Inferior parietal cortex (tissue), 1 donor: Measurements from ENCODE around the gene DHRS7B.
"Not testable (repeated sequence)": the region's sequence is repeated elsewhere in the genome, so short reads cannot be mapped to it uniquely, and the experiment has no call there.

Experiments used
- DNase-seq: peaks from one replicate; pipeline ENCODE4 v3.0.0-alpha.2; 2016; ENCODE audit errors: extremely low spot score

The DHRS7B gene

DNA sequence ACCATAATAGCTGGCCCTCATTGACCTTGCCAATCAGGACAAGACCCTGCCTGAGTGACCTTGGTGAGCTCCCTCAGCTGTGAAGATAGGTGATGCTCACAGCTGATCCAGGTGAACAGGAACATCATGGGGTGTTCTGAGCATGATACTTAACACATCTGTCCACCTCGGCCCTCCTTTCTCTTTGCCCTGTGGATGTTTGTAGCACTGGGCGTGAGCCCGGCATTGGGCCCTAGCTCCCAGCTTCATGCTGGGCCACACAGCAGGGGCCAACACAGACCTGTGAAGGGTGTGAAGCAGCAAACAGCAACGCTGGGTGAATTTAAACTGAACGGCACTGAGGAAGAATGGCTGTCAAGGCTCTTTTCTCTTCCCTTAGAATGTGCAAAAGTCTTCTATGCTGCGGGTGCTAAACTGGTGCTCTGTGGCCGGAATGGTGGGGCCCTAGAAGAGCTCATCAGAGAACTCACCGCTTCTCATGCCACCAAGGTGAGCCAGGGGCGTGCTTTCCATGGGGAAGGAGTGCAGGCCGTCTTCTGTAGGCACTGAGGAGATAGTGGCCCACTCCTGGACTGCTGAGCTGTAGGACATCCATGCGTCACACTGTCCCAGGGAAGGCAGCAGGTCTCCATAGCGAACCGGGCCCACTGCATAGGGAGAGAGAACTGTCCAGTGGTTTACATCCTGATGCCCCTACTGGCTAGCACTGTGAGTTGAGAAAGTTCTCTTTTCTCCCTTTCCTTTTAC lies 51.3 kb downstream of the DHRS7B start:
- DNase-seq: no peak

DNA sequence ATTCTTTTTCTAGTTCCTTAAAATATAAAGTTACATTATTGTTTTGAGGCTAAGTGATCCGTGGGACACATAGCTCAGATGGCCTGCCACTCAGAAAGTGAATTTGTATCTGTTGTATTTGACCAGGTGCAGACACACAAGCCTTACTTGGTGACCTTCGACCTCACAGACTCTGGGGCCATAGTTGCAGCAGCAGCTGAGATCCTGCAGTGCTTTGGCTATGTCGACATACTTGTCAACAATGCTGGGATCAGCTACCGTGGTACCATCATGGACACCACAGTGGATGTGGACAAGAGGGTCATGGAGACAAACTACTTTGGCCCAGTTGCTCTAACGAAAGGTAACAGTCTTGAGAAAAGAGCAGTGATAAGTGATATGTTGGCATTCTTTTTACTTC lies 56.7 kb downstream of the DHRS7B start:
- DNase-seq: no peak

DNA sequence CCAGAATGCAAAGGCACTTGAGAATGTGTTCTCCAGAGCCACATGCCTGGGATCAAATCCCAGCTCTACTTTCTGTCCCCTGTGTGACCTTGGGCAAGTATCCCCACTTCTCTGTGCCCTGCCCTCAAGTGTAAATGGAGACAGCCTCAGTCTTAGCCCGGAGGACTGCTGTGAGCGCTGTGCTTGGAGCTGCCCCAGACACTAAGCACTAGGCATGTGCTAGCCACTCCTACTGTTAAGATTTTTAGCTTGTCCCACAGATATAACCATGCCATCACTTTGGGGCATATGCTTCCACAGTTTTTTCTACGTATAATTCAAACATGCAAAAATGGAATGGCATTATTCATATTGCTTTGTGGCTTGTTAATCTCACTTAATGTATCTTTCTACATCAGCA lies 57.8 kb downstream of the DHRS7B start:
- DNase-seq: no peak

DNA sequence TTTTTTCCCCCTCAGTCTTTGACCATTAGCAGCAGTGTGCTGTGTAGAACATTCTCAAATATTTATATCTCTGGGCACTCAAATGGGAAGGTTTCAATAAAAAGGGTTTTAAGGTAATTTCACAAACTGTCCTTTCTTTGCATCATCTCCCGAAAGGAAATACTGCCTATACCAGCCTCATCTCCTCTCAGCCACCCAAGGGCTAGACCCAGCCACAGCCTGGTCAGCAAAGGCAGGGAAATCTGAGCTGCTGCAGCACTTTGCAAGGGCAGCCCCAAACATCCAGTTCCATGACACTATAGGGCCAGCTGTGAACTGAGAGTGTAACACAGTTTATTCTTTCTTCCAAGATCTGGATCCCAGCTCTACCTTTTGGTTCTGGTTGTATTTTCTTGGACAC lies 58.3 kb downstream of the DHRS7B start:
- DNase-seq: no peak

DNA sequence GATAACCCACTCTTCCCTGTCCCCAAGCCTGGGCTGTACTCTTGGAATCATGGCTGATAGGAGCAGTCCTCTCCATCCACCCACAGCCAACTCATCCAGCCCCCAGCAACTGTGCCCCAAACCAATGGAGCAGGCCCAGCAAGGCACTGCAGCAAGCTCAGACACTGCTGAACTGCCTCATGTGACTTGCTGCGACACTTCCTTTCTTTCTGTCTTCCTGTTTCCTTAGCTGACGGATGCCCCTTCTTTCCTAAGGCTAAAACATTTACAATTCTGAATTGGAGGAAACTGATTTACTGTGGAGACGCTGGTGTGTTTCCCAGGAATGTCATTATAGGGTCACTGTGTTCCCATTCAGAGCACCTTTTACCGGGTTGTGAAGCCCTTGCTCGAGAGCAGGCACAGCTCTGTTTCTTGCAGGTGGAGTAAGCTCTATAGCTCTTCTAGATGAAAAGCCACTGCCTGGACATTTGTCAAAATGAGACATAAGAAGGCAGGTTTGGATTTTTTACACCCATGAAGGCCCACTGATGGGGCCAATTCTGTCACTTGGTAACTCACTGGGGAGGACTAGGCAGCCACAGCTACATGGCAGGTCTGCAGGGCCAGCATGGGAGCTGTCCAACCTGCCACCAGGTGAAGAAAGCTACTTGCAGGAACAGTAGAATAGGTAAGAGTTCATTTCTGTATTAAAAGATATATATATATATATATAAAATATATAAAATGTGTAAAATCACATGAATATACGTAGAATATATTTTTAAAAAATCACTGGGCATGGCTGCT lies 59.8 kb downstream of the DHRS7B start:
- no peak for DNase-seq

DNA sequence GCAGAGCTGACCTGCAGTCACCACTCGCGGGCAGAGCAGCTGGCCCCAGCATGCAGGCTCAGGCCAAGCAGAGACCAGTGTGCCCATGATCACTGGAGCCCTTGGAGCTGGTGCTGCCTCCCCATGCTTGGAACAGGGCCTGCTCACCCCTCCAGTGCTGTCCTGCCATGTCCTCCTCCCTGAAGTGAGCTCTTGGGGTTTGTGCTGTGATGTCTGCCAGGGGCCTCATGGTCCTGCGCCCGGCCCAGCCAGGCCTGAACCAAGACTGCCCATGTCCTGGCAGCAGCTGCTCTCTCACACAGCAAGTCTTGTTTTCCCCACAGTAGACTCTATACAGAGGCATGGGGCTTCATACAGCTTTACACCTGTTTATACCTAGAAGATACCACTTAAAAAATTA lies 62.6 kb downstream of the DHRS7B start:
- DNase-seq: no peak

DNA sequence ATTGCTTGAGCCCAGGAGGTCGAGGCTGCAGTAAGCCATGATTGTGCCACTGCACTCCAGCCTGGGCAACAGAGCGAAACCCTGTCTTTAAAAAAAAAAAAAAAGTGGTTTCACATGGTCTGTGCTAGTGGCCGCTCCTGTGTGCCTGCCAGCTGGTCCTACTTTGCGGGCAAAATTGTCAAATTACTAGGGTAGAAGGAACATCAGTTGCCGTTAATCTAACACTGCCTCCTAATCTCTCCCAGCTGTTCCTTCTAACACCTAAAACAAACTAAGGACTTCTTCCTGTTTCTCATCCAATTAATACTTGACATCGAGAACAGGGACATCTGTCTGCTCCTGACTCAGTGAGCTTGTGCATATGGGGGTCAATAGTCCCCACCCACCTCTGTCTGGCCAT lies 63.3 kb downstream of the DHRS7B start:
- DNase-seq: no peak

DNA sequence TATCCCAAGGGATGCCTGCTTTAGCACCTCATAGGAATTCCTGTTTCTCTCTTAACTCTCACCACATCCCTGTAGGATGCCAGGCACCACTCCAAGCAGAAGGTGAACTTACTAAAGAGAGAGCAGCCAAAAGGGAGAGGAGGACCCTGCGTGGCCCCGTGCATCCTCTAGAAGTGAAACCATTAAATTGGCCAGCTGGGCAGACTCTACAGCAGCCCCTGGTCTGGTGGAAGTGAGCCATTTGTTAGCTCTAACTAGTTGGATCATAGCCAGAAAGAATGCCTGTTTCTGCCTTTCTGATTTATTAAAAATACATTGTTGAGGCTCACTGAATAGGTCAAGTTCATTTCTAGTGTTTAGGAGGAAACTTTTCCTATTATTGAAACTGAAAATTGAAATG lies 64.9 kb downstream of the DHRS7B start:
- no peak for DNase-seq

DNA sequence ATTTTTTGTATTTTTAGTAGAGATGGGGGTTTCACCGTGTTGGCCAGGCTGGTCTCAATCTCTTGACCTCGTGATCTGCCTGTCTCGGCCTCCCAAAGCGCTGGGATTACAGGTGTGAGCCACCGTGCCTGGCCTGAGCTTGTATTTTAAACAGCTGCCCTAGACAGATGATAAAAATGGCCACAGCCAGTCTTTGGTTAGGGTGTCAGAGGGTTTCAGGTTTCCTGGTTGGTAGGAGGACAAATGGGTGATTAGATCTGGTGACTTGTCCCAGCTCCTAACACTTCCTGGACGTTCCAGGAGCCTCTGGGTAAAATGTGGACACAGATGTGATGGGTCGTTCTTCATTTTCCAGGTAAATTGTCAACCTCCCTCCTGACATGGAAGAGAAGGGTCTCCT lies 65.7 kb downstream of the DHRS7B start:
- DNase-seq: not testable (repeated sequence)

DNA sequence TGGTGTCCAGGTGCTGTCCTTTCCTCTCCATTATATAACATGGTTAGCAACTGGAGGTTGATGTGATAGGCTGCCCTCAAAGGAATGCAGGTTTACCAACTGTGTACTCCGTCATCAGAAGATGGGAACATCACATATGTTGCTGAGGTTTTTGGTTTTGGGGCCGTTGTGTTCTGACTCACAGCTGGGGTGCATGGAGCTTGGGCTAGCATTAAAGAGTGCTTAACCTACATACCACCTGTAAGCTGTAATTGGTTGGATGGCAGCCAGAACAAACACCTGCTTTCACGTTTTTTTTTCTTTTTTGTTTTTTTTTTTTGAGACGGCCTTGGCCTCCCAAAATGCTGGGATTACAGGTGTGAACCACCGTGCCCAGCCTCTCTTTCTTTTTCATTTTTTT lies 66.3 kb downstream of the DHRS7B start:
- DNase-seq: no peak

DNA sequence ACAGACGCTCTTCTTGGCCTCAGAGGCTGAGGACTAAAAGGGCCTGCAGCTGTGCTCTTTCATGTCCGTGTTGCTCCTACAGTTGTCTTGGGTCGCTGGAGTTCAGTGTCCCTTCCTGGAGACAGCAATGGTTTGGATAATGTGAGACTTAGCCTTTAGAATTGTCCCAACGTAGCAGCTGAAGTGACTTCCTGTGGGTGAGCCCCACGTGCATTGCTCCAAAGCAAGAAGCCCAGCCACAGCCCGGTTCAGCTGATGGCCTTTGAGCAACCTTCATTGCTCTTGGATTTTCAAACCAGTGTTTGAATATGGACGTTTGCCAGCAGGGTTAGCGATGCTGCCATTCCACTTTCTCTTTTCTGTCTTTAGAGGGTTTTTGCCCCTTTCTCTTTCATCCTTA lies 67.5 kb downstream of the DHRS7B start:
- no peak for DNase-seq

DNA sequence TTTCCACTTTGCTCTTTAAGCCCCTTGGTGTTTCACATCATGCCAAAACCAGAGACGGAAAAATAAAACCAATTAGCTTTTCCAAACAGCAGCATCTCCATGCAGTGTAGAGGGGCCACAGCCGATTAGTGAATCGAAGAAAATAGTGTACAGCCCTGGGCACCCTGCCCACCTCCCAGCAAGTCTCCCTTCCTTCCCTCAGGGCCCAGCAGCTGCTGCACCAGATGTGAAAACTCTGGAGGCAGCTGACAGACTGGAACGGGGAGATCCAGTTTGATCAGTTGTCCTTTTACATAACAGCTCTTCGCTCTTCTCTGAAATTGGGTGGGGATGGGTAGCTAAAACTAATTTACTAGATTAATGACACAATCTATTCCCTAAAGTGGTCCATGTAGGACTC lies 67.9 kb downstream of the DHRS7B start:
- no peak for DNase-seq

DNA sequence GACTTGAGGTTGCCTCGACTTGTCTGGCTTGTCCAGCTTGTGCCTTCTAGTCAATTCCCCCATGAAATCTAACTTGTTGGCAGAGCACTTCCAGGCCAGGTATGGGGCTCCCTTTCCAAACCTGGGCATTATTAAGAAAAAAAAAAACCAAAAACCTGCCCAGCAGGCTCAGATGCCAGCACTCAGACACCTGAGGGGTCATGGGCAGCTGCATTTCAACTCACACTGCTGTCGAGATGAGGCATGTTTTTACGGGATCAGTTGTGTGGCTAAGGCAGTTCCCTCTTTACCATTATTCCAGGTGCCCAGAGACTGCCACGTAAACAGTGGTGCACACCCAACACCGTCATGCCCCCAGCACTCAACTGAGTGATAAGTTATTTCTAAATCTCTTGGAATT lies 69.4 kb downstream of the DHRS7B start:
- DNase-seq: no peak

DNA sequence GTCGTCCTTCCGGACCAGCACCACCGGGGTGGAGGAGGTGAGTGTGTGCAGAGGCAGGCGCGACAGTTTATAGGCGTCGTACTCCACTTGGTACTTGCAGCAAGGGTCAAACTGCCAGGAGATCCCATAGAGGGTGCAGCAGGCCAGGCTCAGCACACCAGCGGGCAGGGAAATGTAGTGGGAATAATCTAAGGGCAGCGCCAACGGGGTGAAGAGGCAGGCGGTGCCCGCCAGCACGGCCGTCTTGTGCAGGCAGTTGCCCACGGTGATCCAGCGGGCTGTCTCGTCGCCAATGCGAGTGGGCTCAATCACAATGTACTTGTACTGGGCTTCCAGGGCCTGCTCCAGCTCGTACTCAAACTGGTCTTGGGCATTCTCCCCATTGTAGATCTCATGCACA lies 71.6 kb downstream of the DHRS7B start:
- no peak for DNase-seq

DNA sequence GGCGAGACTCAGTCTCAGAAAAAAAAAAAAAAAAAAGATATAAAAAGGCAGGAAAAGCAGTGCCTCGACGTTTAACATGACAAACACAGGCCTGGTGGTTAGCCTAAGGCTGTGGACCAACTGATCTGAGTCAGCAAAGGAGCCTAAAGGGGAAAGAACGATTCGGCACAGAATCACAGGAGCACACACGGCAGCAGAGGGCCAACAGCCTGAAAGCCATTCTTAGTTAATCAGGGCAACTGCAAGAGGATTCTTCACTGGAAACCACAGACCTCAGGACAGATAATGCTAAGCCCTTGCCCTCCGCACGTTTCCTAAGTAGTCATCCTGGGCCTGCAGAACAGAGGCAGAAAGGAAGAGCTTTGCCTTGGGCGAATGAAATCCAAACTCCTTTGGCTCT lies 72.5 kb downstream of the DHRS7B start:
- no peak for DNase-seq

DNA sequence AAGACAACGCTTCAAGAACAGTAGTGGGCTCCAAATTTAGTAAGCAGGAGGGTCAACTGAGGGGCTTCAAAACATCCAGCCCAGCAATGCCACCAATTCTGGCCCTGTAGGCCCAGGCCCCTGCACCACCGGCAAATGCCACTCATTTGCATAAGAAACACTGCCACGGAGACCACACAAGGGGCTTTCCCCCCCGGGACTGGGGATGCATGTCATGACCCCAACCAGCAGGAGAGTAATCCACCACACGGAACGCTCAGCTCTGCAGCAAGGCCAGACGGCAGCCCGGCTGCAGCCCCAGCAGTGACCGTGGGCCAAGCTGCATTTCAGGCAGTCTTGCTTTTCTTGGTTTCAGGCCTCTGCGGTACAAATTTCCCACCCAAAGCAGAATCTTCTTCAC lies 73.1 kb downstream of the DHRS7B start:
- no peak for DNase-seq

DNA sequence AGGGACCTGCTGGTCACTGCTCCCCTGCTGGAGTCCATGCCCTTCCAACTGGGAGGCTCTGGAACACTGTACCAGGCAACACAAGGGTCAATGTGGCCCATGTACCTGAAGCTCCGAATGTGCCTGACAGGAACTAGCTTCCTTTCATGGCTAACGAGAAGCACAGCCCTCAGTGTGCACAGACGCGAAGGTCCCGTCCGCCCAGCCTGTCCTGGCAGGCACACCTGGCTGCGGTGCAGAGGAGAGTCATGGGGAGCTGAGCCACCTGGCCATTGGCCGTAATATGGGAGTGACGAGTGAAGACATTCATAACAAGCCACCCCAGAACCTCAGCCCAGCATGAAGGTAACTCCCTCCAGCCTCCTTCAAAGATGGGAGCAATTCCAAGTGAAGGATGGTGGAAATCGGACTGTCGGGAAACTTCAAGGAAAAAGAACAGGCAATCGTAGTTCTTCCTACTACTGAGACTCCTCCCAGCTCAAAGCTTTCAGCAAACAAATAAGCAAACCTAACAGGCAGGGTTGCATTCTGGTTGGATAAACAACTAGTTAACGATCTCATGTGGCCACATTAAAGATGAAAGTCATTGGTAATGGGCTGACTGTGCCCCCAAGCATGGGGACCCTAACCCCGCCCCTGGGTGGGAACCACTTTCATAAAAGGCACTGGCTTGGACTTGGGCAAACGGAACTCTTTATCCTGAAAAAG lies 74.0 kb downstream of the DHRS7B start:
- DNase-seq: no peak

DNA sequence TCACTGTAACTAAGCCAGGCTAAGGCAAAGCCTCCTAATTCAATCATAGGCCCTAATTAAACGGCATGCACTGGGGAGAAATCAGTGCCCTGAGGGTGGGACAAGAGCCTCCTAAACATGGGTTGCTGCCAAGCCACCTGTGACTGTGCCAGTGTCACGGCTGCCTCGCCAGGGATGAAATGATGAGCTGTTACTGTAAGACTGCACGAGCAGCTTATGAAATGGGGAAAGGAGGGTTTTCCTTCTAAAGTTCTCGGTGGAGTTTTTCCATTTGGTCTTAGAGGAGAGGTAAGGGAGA lies 74.5 kb downstream of the DHRS7B start:
- no peak for DNase-seq

DNA sequence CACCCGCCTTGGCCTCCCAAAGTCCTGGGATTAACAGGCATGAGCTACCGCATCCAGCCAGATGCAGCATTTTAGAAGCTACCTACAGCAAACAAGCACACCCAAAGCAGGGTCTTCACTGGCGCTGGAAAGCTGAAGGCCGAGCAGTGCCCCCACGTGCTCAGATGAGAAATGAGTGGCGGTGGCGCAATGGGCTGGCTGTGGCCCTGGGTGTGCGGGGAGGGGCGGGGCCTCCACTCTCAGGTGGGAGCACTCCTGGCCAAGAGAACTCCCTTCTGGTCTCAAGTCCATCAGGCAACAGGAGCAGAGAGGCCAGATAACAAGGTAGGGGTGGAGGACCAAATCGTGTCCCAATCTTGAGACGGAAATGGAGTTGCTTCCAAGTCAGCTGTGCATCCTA lies 75.1 kb downstream of the DHRS7B start:
- DNase-seq: no peak

DNA sequence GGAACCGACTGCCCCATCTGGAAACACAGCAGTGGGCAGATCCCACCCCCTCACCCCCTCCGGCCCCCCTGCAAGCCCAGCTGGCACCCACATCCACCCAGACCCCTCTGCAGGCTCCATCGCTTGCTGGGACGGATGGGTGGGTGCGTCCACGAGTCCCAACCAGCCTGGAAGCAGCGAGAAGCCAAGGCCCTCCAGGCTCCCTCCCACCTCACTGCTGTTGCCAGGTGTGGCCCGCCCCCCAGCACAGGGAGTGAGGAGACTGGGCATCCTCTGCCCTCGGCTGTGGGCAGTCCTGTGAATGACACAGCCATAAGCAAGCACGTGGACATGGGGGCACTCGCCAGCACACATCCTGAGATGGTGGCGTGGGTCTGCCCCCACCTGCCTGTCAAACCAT lies 75.7 kb downstream of the DHRS7B start:
- no peak for DNase-seq

DNA sequence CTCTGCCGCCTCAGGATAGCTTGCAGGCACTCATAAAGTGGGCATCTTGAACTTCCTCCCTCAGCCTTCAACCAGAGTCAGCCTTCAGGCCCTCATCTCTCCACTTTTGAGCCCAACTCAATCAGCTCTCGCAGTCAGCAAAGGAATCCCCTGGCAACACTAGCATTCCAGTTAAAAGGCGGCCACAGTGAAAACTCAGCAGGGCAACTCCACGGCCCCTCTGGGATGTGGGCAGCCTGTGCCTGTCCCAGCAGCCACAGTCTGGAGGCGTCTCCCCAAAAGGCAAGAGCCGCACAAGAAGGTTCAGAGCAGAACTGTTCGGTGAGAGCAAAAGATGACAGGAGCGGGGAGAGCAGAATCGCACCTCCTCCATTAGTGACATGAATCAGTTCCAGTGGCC lies 78.2 kb downstream of the DHRS7B start:
- no peak for DNase-seq

DNA sequence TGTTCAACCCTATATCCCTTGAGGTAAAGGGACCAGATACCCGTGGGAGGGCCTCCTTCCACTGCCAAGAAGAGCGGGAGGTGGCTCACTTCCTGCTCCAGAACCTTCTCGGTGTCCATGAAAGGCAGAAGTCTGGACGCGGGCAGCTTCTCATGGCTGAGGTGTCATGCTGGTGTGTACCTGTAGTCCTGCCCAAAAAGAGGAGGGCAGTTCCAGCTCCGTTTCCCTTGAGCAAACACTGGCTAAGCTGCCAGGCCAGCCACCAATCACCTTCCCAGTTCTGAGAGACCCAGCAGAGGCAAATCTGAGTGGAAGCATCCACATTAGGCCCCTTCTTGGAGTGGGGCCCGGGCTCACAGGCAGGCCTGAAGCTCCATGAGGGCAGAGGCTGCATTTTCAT lies 81.6 kb downstream of the DHRS7B start:
- DNase-seq: no peak

DNA sequence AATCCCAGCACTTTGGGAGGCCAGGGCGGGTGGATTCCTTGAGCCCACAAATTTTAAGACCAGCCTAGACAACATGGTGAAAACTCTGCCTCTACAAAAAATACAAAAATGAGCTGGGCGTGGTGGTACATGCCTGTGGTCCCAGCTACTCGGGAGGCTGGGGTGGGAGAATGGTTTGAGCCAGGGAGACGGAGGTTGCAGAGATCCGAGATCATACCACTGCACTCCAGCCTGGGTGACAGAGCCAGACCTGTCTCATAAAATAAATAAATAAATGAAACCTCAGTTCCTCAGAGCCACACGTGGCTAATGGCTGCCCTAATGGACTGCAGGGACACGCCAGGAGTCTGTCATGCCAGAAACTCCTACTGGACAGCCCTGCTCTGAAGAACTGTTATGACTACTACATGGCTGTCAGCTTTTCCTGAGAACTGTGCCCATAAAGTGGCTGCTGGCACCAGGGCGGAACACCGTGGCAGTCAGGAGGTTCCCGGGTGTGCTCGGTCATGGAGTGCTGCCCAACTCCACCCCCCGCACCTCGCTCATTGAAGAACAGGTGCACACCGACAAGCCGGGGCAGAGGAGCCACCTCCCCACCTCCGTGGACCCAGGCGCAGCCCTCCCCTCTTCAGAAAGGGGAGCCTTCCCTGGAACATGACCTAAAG lies 82.9 kb downstream of the DHRS7B start:
- DNase-seq: no peak
